Measurements from ENCODE around the gene TCTN3.

GRCh38 chr10:95646160-95646559 is 47.6 kb downstream of the TCTN3 start:
- TF ChIP-seq ATF3 (IDR thresholded peaks at IDR 0.05) (no peak), CTCF (IDR thresholded peaks at IDR 0.05; ENCODE audit: low read depth, low read length, missing input control) (no peak), ZBTB33 (IDR thresholded peaks at IDR 0.05) (no peak), YY1 (IDR thresholded peaks at IDR 0.05) (no peak), TAF1 (conservative IDR thresholded peaks at IDR 0.05) (no peak), REST (IDR thresholded peaks at IDR 0.05) (no peak), RAD21 (IDR thresholded peaks at IDR 0.05) (no peak), JUND (IDR thresholded peaks at IDR 0.05) (no peak), GABPA (IDR thresholded peaks at IDR 0.05 in 1 of 2, conservative IDR thresholded peaks at IDR 0.05 in 1 of 2) (no peak), SP1 (IDR thresholded peaks at IDR 0.05) (no peak), NR2F2 (IDR thresholded peaks at IDR 0.05) (no peak)
